Activated T-cell treated with anti-CD3 and anti-CD28 coated beads, Interleukin-2, amount 50 U/mL, for 1 hour (primary cell): ENCODE measurements around the gene BTBD8.

Experiments used
- DNase-seq: peaks from one replicate; pipeline ENCODE4 v3.0.0-alpha.2; 2020

Gene BTBD8

GRCh38 chr1:92201973-92202372 lies 121.8 kb downstream of the BTBD8 start:
- no peak for DNase-seq

- DNase-seq, result no peak
These were observed 123.0 kb downstream of the BTBD8 start for GRCh38 chr1:92203105-92203504.

- DNase-seq, result no peak
These were observed 130.6 kb downstream of the BTBD8 start for GRCh38 chr1:92210701-92211100.

GRCh38 chr1:92211166-92211565 lies 131.0 kb downstream of the BTBD8 start:
- no peak for DNase-seq

- no peak for DNase-seq
These were observed 137.6 kb downstream of the BTBD8 start, which contains the start of gene C1orf146 for GRCh38 chr1:92217721-92218120. C1orf146 (plus strand) TSS chr1:92217915; CDS start chr1:92231421, 13,506 bp downstream.

- no peak for DNase-seq
These were observed 138.4 kb downstream of the BTBD8 start for GRCh38 chr1:92218559-92218958.

- no peak for DNase-seq
These were observed 138.9 kb downstream of the BTBD8 start for GRCh38 chr1:92219028-92219427.

GRCh38 chr1:92228401-92228800 lies 148.3 kb downstream of the BTBD8 start:
- DNase-seq, result no peak

- no peak for DNase-seq
These were observed 150.6 kb downstream of the BTBD8 start for GRCh38 chr1:92230736-92231135.
